GM23338 (cell line): ENCODE data around the gene TTYH1. TPM values are rescaled to one million over a fixed set of nuclear protein-coding genes. Genes with fewer than 3 reads are reported as not detected.

ENCODE experiments used
- ATAC-seq: fragments of 200-7000 bp; cut with Tn5 transposase; 3 replicates; pipeline ENCODE4 v1.9.1; 2020
- DNase-seq: peaks from one replicate; pipeline ENCODE4 v3.0.0-alpha.2; 2015; ENCODE audit warnings: low spot score
- H2AFZ ChIP-seq: fragments of 200-600 bp; sonication (generic); 2 replicates; pipeline ENCODE4 v1.8.0; 2016; ENCODE audit warnings: antibody characterized with exemption, mild to moderate bottlenecking, moderate library complexity
- H3F3A ChIP-seq: fragments of 200-600 bp; sonication (generic); replicated peaks from 2 replicates; pipeline ENCODE4 v1.8.0; 2017; ENCODE audit warnings: antibody characterized with exemption, mixed run types, low read depth
- H3K27ac ChIP-seq: fragments of 200-600 bp; sonication (generic); 2 replicates; pipeline ENCODE4 v1.6.1; 2016; ENCODE audit warnings: low read depth
- H3K27me3 ChIP-seq: fragments of 200-600 bp; sonication (generic); 2 replicates; pipeline ENCODE4 v1.8.0; 2016; ENCODE audit warnings: mild to moderate bottlenecking, mixed run types, moderate library complexity; ENCODE audit not compliant: insufficient read depth
- H3K36me3 ChIP-seq: fragments of 200-600 bp; sonication (generic); 2 replicates; pipeline ENCODE4 v1.8.0; 2016; ENCODE audit warnings: mild to moderate bottlenecking; ENCODE audit not compliant: insufficient read depth
- H3K4me1 ChIP-seq: fragments of 200-600 bp; sonication (generic); 2 replicates; pipeline ENCODE4 v1.8.0; 2016; ENCODE audit warnings: mild to moderate bottlenecking, moderate library complexity; ENCODE audit not compliant: insufficient read depth
- H3K4me2 ChIP-seq: fragments of 200-600 bp; sonication (generic); 2 replicates; pipeline ENCODE4 v1.7.1; 2017; ENCODE audit warnings: mixed run types
- H3K4me3 ChIP-seq: fragments of 200-600 bp; sonication (generic); 2 replicates; pipeline ENCODE4 v1.6.1; 2016; ENCODE audit warnings: mixed run types
- H3K79me2 ChIP-seq: fragments of 200-600 bp; sonication (generic); replicated peaks from 2 replicates; pipeline ENCODE4 v1.8.0; 2017; ENCODE audit warnings: mild to moderate bottlenecking; ENCODE audit not compliant: insufficient read depth
- H3K9me2 ChIP-seq: fragments of 200-600 bp; sonication (generic); 2 replicates; pipeline ENCODE4 v1.8.0; 2017; ENCODE audit not compliant: insufficient read depth
- H4K20me1 ChIP-seq: fragments of 200-600 bp; sonication (generic); replicated peaks from 2 replicates; pipeline ENCODE4 v1.8.0; 2017; ENCODE audit warnings: mild to moderate bottlenecking; ENCODE audit not compliant: insufficient read depth
- H3K27ac Mint-ChIP-seq: 2 replicates; pipeline ENCODE4 v1.8.0; 2020; ENCODE audit warnings: inconsistent platforms, mild to moderate bottlenecking, moderate library complexity, mixed read lengths
- H3K27me3 Mint-ChIP-seq: 3 replicates; pipeline ENCODE4 v1.8.0; 2022; ENCODE audit warnings: low read depth, mild to moderate bottlenecking, moderate library complexity, mixed read lengths, inconsistent platforms; ENCODE audit not compliant: insufficient read depth, poor library complexity
- H3K36me3 Mint-ChIP-seq: 3 replicates; pipeline ENCODE4 v1.8.0; 2021; ENCODE audit warnings: low read depth, mild to moderate bottlenecking, inconsistent platforms, moderate library complexity, mixed read lengths
- H3K4me1 Mint-ChIP-seq: 3 replicates; pipeline ENCODE4 v1.8.0; 2020; ENCODE audit warnings: mild to moderate bottlenecking, inconsistent platforms, mixed read lengths
- H3K4me3 Mint-ChIP-seq: 3 replicates; pipeline ENCODE4 v1.8.0; 2021; ENCODE audit warnings: moderate library complexity, mild to moderate bottlenecking, inconsistent platforms, mixed read lengths
- H3K9me3 Mint-ChIP-seq: 3 replicates; pipeline ENCODE4 v1.8.0; 2020; ENCODE audit warnings: moderate library complexity, mild to moderate bottlenecking, inconsistent platforms, mixed read lengths
- CREB1 ChIP-seq: fragments of 250-450 bp; sonication (Bioruptor Pico); IDR thresholded peaks from 2 replicates; pipeline ENCODE4 v1.5.0; 2020; ENCODE audit warnings: low read depth, mild to moderate bottlenecking, moderate library complexity
- EZH2 ChIP-seq: fragments of 200-600 bp; sonication (generic); IDR thresholded peaks from one replicate; pipeline ENCODE4 v1.8.0; 2017; ENCODE audit warnings: antibody characterized with exemption, mild to moderate bottlenecking, low read depth; ENCODE audit not compliant: unreplicated experiment
- JUNB ChIP-seq: IDR thresholded peaks from one replicate; pipeline ENCODE4 v1.6.1; 2016; ENCODE audit warnings: antibody characterized with exemption; ENCODE audit not compliant: unreplicated experiment
- POLR2AphosphoS5 ChIP-seq: IDR thresholded peaks from 2 replicates; pipeline ENCODE4 v1.6.1; 2016; ENCODE audit warnings: antibody characterized with exemption, low read depth
- STAT1 ChIP-seq: IDR thresholded peaks from one replicate; pipeline ENCODE4 v1.6.1; 2016; ENCODE audit warnings: antibody characterized with exemption; ENCODE audit not compliant: unreplicated experiment
- ZNF114 ChIP-seq: fragments of 250-450 bp; sonication (Bioruptor Pico); IDR thresholded peaks from 2 replicates; pipeline ENCODE4 v1.5.0; 2020; ENCODE audit warnings: mild to moderate bottlenecking, moderate library complexity
- ZNF331 ChIP-seq: fragments of 250-450 bp; sonication (Bioruptor Pico); IDR thresholded peaks from 2 replicates; pipeline ENCODE4 v1.5.0; 2020; ENCODE audit warnings: low read depth, mild to moderate bottlenecking, moderate library complexity
- polyA plus RNA-seq: library from polyadenylated mRNA; unstranded; fragments of >200 nt; fragmentation: Nextera tagmentation; extraction: Ambion mirVana; gene quantifications from 2 replicates; pipeline ENCODE4 v1.2.1, GENCODE V29; 2016
- total RNA-seq: library from RNA; depleted of rRNA; stranded (reverse); fragments of >200 nt; shearing (Covaris generic); gene quantifications from 2 replicates; pipeline ENCODE4 v1.2.3, GENCODE V29; 2014
- TF ChIP-seq, protein P1 (sequence below): IDR thresholded peaks from one replicate; pipeline ENCODE4 v1.6.1; 2018; ENCODE audit warnings: antibody characterized with exemption; ENCODE audit not compliant: unreplicated experiment
- TF ChIP-seq, protein P2 (sequence below), 2 experiments: fragments of 200-600 bp in 1 of 2; sonication (generic) in 1 of 2; conservative IDR thresholded peaks; 2 replicates each; pipeline versions ENCODE4 v1.5.1 to v1.6.1; 2016 to 2017; ENCODE audit warnings: antibody characterized with exemption in 2 of 2, low read depth in 2 of 2, mild to moderate bottlenecking in 2 of 2, moderate library complexity in 1 of 2

The TTYH1 gene
- total and polyA plus RNA-seq, 2 experiments from 2014 or later = 18.2 to 40.8 TPM

DNA sequence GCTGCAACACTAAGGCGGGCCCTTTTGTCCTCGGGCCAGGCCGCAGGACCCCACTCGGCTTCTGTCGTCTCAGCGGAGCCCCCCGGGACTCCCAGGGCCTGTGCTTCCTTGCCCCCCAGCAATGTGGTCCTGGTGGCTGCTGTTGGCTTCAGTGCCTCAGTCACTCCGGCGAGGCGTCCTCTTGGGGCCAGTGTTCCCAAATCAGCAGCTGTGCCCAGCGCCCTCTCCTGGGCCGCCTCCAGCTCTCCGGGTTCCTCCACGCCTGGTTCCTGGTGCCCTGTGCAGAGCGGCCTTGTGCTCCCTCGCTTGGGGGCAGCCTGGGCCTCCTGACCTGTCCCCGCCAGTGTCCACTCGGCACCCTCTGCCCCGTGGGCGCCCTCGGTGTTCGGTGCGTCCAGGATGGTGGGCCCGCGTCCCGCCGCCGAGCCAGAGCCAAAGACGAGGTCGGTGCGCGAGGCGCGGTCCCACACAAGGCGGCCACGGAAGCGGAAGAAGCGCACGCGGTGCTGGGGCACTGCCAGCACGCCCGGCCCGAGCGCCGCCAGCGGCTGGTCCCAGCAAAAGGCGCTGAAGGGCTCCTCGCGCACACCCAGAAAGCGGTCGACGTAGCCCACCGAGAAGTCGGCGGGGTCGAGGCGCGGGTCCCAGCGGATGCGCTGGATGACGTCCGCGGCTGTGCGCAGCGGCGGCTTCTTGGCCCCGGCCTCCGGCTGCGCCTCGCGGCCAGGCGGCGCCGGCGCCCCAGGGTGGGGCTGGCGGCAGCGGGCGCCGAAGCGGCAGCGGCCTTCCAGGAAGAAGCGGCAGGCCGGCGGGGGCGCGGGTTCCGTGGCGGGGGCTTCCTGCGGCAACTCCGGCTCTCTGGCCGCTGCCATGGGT lies 47.6 kb downstream of the TTYH1 start:
- no peak overlapping the region for H2AFZ ChIP-seq
- peak; percentile 47 for ATAC-seq

DNA sequence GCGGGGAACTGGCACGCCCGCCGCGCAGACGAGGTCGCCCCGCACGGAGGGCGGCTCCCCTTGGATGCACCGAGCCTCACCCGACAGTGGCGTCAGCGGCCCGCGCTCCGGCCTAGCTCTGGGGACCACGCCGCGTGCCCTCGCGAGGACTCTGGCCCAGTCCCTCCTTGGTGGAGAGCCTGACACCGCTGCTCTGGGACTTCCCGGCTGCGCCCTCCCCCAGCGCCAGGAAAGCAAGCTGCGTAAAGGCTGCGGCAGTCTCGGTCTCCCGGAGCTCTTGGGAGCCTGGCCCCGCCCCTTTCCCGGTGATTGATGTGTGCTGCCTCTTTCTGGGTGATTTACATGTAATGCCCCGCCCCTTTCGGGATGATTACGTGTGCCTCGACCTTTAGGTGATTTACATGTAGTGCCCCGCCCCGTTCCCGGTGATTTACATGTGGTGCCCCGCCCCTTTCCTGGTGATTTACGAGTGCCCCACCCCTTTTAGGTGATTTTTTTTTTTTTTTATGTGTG lies 48.3 kb downstream of the TTYH1 start, which contains the start of gene LENG9:
LENG9 (minus strand) TSS at position 248 of the 513 bp plus-strand sequence. CDS start 252 bp downstream, outside the sequence.
- no peaks in the 10 kb centered on the region; the same call in 1 of the 2 replicates for H3K36me3 ChIP-seq
- H3K4me2 ChIP-seq = peak within 1 kb of the TSS; percentile 98
- peaks cover 27% of the 10 kb centered on the region for H3K36me3 Mint-ChIP-seq
- no peaks in the 10 kb centered on the region; the same call in 1 of the 2 replicates for H3K79me2 ChIP-seq
- DNase-seq = peak; percentile 100
- no peak within 1 kb of the TSS; the same call in 1 of the 2 replicates for H2AFZ ChIP-seq
- peaks cover 32% of the 10 kb centered on the region for H3K27me3 Mint-ChIP-seq
- peak; percentile 41 for ATAC-seq
- peaks cover 2% of the 10 kb centered on the region; the same call in 1 of the 2 replicates for H4K20me1 ChIP-seq
- peak within 1 kb of the TSS; percentile 82 for H3K4me3 ChIP-seq
- peak within 1 kb of the TSS; percentile 81 for H3K4me3 Mint-ChIP-seq
- peaks cover 5% of the 10 kb centered on the region; the same call in 1 of the 3 replicates for H3K9me3 Mint-ChIP-seq
- H3K27ac Mint-ChIP-seq = peak within 1 kb of the TSS; percentile 99
- peaks cover 15% of the 10 kb centered on the region; the same call in 2 of the 3 replicates for H3K4me1 Mint-ChIP-seq
- no peaks in the 10 kb centered on the region for H3K9me2 ChIP-seq
- H3F3A ChIP-seq = peaks cover 9% of the 10 kb centered on the region; the same call in 1 of the 2 replicates
- H3K27me3 ChIP-seq = peaks cover 13% of the 10 kb centered on the region
- TF ChIP-seq STAT1 (no peak), ZNF331 (CRISPR knock-in tag) (no peak), ZNF114 (CRISPR knock-in tag) (no peak), JUNB (no peak), EZH2 (no peak), CREB1 (peak; percentile 46), POLR2AphosphoS5 (peak; percentile 86)
- TF ChIP-seq, protein P1, sequence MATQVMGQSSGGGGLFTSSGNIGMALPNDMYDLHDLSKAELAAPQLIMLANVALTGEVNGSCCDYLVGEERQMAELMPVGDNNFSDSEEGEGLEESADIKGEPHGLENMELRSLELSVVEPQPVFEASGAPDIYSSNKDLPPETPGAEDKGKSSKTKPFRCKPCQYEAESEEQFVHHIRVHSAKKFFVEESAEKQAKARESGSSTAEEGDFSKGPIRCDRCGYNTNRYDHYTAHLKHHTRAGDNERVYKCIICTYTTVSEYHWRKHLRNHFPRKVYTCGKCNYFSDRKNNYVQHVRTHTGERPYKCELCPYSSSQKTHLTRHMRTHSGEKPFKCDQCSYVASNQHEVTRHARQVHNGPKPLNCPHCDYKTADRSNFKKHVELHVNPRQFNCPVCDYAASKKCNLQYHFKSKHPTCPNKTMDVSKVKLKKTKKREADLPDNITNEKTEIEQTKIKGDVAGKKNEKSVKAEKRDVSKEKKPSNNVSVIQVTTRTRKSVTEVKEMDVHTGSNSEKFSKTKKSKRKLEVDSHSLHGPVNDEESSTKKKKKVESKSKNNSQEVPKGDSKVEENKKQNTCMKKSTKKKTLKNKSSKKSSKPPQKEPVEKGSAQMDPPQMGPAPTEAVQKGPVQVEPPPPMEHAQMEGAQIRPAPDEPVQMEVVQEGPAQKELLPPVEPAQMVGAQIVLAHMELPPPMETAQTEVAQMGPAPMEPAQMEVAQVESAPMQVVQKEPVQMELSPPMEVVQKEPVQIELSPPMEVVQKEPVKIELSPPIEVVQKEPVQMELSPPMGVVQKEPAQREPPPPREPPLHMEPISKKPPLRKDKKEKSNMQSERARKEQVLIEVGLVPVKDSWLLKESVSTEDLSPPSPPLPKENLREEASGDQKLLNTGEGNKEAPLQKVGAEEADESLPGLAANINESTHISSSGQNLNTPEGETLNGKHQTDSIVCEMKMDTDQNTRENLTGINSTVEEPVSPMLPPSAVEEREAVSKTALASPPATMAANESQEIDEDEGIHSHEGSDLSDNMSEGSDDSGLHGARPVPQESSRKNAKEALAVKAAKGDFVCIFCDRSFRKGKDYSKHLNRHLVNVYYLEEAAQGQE = no peak
- TF ChIP-seq, protein P2, sequence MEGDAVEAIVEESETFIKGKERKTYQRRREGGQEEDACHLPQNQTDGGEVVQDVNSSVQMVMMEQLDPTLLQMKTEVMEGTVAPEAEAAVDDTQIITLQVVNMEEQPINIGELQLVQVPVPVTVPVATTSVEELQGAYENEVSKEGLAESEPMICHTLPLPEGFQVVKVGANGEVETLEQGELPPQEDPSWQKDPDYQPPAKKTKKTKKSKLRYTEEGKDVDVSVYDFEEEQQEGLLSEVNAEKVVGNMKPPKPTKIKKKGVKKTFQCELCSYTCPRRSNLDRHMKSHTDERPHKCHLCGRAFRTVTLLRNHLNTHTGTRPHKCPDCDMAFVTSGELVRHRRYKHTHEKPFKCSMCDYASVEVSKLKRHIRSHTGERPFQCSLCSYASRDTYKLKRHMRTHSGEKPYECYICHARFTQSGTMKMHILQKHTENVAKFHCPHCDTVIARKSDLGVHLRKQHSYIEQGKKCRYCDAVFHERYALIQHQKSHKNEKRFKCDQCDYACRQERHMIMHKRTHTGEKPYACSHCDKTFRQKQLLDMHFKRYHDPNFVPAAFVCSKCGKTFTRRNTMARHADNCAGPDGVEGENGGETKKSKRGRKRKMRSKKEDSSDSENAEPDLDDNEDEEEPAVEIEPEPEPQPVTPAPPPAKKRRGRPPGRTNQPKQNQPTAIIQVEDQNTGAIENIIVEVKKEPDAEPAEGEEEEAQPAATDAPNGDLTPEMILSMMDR (conservative IDR thresholded peaks at IDR 0.05; ENCODE audit: low read depth in 2 of 2) = no peak
- peak within 1 kb of the TSS; percentile 96 for H3K27ac ChIP-seq
- peaks cover 3% of the 10 kb centered on the region; the same call in 1 of the 2 replicates for H3K4me1 ChIP-seq

More for the DNA sequence above, 47.6 kb downstream of the TTYH1 start:
- Mint-ChIP-seq H3K4me1 (peaks cover 15% of the 10 kb centered on the region; the same call in 2 of the 3 replicates), H3K36me3 (peaks cover 34% of the 10 kb centered on the region), H3K27ac (no peak overlapping the region), H3K27me3 (peaks cover 30% of the 10 kb centered on the region), H3K9me3 (peaks cover 5% of the 10 kb centered on the region; the same call in 1 of the 3 replicates), H3K4me3 (peak overlapping the region; percentile 81)
- peaks cover 9% of the 10 kb centered on the region; the same call in 1 of the 2 replicates for H3F3A ChIP-seq
- peaks cover 13% of the 10 kb centered on the region for H3K27me3 ChIP-seq
- DNase-seq = peak; percentile 81
- no peaks in the 10 kb centered on the region for H3K9me2 ChIP-seq
- H3K79me2 ChIP-seq = no peaks in the 10 kb centered on the region; the same call in 1 of the 2 replicates
- peak overlapping the region; percentile 82 for H3K4me3 ChIP-seq
- H3K27ac ChIP-seq = peak overlapping the region; percentile 72; the same call in 1 of the 2 replicates
- peaks cover 4% of the 10 kb centered on the region for H3K36me3 ChIP-seq
- H3K4me1 ChIP-seq = peaks cover 3% of the 10 kb centered on the region; the same call in 1 of the 2 replicates
- peak overlapping the region; percentile 98 for H3K4me2 ChIP-seq
- TF ChIP-seq POLR2AphosphoS5 (peak; percentile 78), ZNF114 (CRISPR knock-in tag) (no peak)
- TF ChIP-seq, protein P2 (conservative IDR thresholded peaks at IDR 0.05; ENCODE audit: low read depth in 2 of 2) = peak; percentile 46 to 65
- 0 out of 2 replicates have a peak, but pooled peaks cover 6% of the 10 kb centered on the region for H4K20me1 ChIP-seq
